ENCODE measurements around the gene ANKRD63. TPM values are rescaled to one million over a fixed set of nuclear protein-coding genes. Genes with fewer than 3 reads are reported as not detected.

ANKRD63 gene
- total and polyA plus RNA-seq, 9 of the 15 experiments (the other 6 are each of a cell fraction or from before 2014, with no cell fraction given), result 1.3 to 2.0 (median 1.8) TPM; not detected in 6

GRCh38 chr15:40274350-40275274 is 8.3 kb downstream of the ANKRD63 start (continued):
- TF ChIP-seq POLR3A (IDR thresholded peaks at IDR 0.05; ENCODE audit: borderline replicate concordance, extremely low read depth, insufficient read depth, insufficient read length) (no peak), CCAR2 (IDR thresholded peaks at IDR 0.05; ENCODE audit: low read depth, low read length) (no peak), CC2D1A (IDR thresholded peaks at IDR 0.05) (peak; percentile 69; the same call in 1 of the 2 replicates), NR4A1 (CRISPR knock-in tag; IDR thresholded peaks at IDR 0.05) (no peak), NR4A1 (tag; IDR thresholded peaks at IDR 0.05) (0 out of 2 replicates have a peak, but pooled peaks have one; percentile 24), ZNF655 (CRISPR knock-in tag; IDR thresholded peaks at IDR 0.05) (no peak), ZNF239 (CRISPR knock-in tag; IDR thresholded peaks at IDR 0.05) (no peak), HNRNPL (IDR thresholded peaks at IDR 0.05; ENCODE audit: low read depth, low read length) (no peak), SRSF9 (IDR thresholded peaks at IDR 0.05; ENCODE audit: borderline replicate concordance, low read depth, low read length) (no peak), ELK3 (CRISPR knock-in tag; IDR thresholded peaks at IDR 0.05) (no peak), DLX4 (CRISPR knock-in tag; IDR thresholded peaks at IDR 0.05) (no peak), C11orf30 (IDR thresholded peaks at IDR 0.05; ENCODE audit: low read depth) (no peak), CEBPZ (IDR thresholded peaks at IDR 0.05; ENCODE audit: borderline replicate concordance, low read depth, low read length) (peak; percentile 41; the same call in 1 of the 2 replicates), TEAD1 (CRISPR knock-in tag; IDR thresholded peaks at IDR 0.05) (no peak; a peak in 1 of 4 replicates), ZNF197 (CRISPR knock-in tag; IDR thresholded peaks at IDR 0.05; ENCODE audit: low read depth) (no peak), ZNF511 (CRISPR knock-in tag; IDR thresholded peaks at IDR 0.05) (no peak), GATAD2B (IDR thresholded peaks at IDR 0.05; ENCODE audit: borderline replicate concordance) (no peak), ETS1 (conservative IDR thresholded peaks at IDR 0.05; ENCODE audit: control insufficient read depth, low read depth, low read length) (no peak), HCFC1 (IDR thresholded peaks at IDR 0.05; ENCODE audit: low read depth, low read length) (peak; percentile 49; the same call in 1 of the 2 replicates)

Data from K562 (cell line).